Gastroesophageal sphincter (tissue), 4 donors: ENCODE results near the gene CACNA2D3. TPM values are rescaled to one million over a fixed set of nuclear protein-coding genes. Genes with fewer than 3 reads are reported as not detected.

ENCODE experiments used
- ATAC-seq: fragments of 150-250 bp; one replicate; pipeline ENCODE4 v1.9.1; 2016; ENCODE audit warnings: mild to moderate bottlenecking, moderate library complexity
- H3K27ac ChIP-seq, 4 donors: fragments of 200-600 bp; sonication (generic) in 3 of 4; 1 replicate in 3 of 4; 2 replicates in 1 of 4; pipeline ENCODE4 v1.5.1; 2016 to 2019
- H3K27me3 ChIP-seq: fragments of 200-600 bp; sonication (generic); one replicate; pipeline ENCODE4 v1.5.1; 2019
- H3K36me3 ChIP-seq, 2 donors: fragments of 200-600 bp; sonication (generic); one replicate each; pipeline ENCODE4 v1.5.1; 2019; ENCODE audit warnings: control low read depth in 1 of 2
- H3K4me1 ChIP-seq, 3 donors: fragments of 200-600 bp; sonication (generic); 1 replicate in 2 of 3; 2 replicates in 1 of 3; pipeline ENCODE4 v1.5.1; 2016 to 2019; ENCODE audit warnings: control low read depth in 2 of 3
- H3K4me3 ChIP-seq, 2 donors: fragments of 200-600 bp; sonication (generic); one replicate each; pipeline ENCODE4 v1.5.1; 2019; ENCODE audit warnings: mild to moderate bottlenecking in 1 of 2, moderate library complexity in 1 of 2
- H3K9me3 ChIP-seq, 3 donors: fragments of 200-600 bp; sonication (generic); one replicate each; pipeline ENCODE4 v1.5.1; 2017 to 2019; ENCODE audit warnings: control low read depth in 2 of 3
- EP300 ChIP-seq: sonication (generic); formaldehyde crosslinking; IDR thresholded peaks from one replicate; pipeline ENCODE4 v1.6.1; 2017; ENCODE audit warnings: antibody characterized with exemption, mild to moderate bottlenecking
- POLR2A ChIP-seq, 2 donors: fragments of 450-650 bp; IDR thresholded peaks; one replicate each; pipeline ENCODE4 v1.6.1; 2017; ENCODE audit warnings: antibody characterized with exemption in 2 of 2, mild to moderate bottlenecking in 2 of 2, moderate library complexity in 1 of 2
- POLR2AphosphoS5 ChIP-seq: sonication (generic); formaldehyde crosslinking; IDR thresholded peaks from one replicate; pipeline ENCODE4 v1.6.1; 2017; ENCODE audit warnings: antibody characterized with exemption
- WGBS, 2 donors: methylation state at CpG; one replicate each; pipeline ENCODE4 v1.1.5; 2018; ENCODE audit warnings: low coverage in 1 of 2; 5-methylcytosine and 5-hydroxymethylcytosine counted together
- total RNA-seq, 4 donors: library from RNA; depleted of rRNA; stranded (reverse); fragments of >200 nt; gene quantifications; one replicate each; pipeline ENCODE4 v1.1.0, GENCODE V29; 2016
- TF ChIP-seq, protein P1 (sequence below), 4 experiments: fragments of 200-600 bp in 2 of 4; fragments of 450-650 bp in 2 of 4; sonication (generic) in 1 of 4; IDR thresholded peaks; one replicate each; pipeline ENCODE4 v1.5.1; 2017 to 2019; ENCODE audit warnings: antibody characterized with exemption in 4 of 4, mild to moderate bottlenecking in 2 of 4, moderate library complexity in 2 of 4

CACNA2D3 gene
- total RNA-seq, 4 donors from 2014 or later: 0.94 to 6.5 (median 3.5) TPM

DNA sequence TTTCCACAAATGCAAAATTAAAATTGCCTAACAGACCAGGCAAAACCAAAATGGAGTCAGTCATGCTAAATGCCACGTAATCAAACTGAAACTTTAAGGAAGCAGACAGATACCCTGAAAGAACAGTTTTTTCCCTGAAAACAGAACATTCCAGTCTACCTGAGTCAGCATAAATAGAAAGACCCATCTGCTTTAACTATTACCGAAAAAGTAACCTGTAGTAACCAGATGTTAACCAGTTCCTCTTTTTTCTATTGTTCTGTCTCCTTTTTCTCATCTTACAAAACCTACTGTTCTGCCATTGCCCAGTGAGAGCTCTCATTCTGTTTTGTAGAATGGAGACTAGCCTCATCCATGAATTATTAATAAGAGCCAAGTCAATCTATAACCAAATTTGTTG lies 286.0 kb downstream of the CACNA2D3 start:
- no peak overlapping the region for H3K4me3 ChIP-seq
- 83 to 89% methylated on average over 2 of the region's 2 CpGs for WGBS, 2 donors
- H3K4me1 ChIP-seq: no peaks in the 10 kb centered on the region
- no peak overlapping the region for H3K27ac ChIP-seq
- TF ChIP-seq POLR2AphosphoS5: no peak
- no peak for TF ChIP-seq EP300
- TF ChIP-seq POLR2A (IDR thresholded peaks at IDR 0.05): no peak
- TF ChIP-seq, protein P1, sequence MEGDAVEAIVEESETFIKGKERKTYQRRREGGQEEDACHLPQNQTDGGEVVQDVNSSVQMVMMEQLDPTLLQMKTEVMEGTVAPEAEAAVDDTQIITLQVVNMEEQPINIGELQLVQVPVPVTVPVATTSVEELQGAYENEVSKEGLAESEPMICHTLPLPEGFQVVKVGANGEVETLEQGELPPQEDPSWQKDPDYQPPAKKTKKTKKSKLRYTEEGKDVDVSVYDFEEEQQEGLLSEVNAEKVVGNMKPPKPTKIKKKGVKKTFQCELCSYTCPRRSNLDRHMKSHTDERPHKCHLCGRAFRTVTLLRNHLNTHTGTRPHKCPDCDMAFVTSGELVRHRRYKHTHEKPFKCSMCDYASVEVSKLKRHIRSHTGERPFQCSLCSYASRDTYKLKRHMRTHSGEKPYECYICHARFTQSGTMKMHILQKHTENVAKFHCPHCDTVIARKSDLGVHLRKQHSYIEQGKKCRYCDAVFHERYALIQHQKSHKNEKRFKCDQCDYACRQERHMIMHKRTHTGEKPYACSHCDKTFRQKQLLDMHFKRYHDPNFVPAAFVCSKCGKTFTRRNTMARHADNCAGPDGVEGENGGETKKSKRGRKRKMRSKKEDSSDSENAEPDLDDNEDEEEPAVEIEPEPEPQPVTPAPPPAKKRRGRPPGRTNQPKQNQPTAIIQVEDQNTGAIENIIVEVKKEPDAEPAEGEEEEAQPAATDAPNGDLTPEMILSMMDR (IDR thresholded peaks at IDR 0.05): no peak
- ATAC-seq: no peak
- H3K9me3 ChIP-seq: no peaks in the 10 kb centered on the region
- no peaks in the 10 kb centered on the region for H3K36me3 ChIP-seq
- no peaks in the 10 kb centered on the region for H3K27me3 ChIP-seq

DNA sequence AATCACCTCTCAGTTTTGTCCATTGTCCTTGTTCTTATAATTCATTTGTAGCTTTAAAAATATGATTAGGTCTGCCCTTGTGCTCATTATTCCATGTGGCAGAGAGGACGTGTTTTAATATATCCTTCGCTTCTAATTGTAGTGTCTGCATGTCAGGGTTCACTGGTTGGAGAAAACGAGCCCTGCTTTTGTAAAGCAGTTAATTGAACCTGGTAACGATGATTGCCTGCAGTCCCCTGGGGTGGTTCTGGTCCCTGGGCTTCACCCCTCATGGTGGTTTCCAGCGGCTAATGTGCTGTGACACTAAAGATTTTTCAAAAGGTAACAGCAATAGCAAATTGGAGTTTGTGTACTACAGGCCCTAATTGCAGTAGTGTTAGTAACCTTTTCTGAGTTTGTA lies 299.6 kb downstream of the CACNA2D3 start:
- WGBS, 2 donors: 93% methylated on average over 4 to 5 of the region's 5 CpGs
- ATAC-seq: no peak
- no peak for TF ChIP-seq EP300
- no peak for TF ChIP-seq POLR2A (IDR thresholded peaks at IDR 0.05)
- TF ChIP-seq, protein P1 (IDR thresholded peaks at IDR 0.05): no peak
- no peak for TF ChIP-seq POLR2AphosphoS5
- no peaks in the 10 kb centered on the region for H3K36me3 ChIP-seq
- no peaks in the 10 kb centered on the region for H3K9me3 ChIP-seq
- no peaks in the 10 kb centered on the region for H3K27me3 ChIP-seq
- H3K27ac ChIP-seq: no peak overlapping the region
- no peak overlapping the region for H3K4me3 ChIP-seq
- no peaks in the 10 kb centered on the region for H3K4me1 ChIP-seq

DNA sequence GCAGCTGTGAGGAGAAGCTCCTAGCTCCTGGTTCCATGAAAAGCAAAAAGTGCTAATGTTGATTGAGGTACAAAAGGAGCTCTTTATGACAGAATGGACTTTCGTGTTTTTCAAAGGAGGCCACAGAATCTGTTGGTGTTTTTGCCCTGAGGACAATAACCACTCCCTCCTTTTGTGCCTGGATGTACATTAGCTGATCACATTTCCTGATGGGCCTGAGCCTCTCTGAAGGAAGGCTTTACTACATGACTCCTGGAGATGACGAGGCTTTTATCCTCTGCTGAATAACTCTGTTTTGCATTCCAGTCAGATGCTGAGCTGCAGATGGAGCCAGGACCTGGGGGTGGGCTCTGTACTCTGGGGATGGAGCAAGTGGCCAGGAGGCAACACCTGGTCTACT lies 301.9 kb downstream of the CACNA2D3 start:
- Histone ChIP-seq H3K4me3 (no peak overlapping the region), H3K36me3 (no peaks in the 10 kb centered on the region), H3K4me1 (no peaks in the 10 kb centered on the region), H3K27ac (no peak overlapping the region), H3K9me3 (no peaks in the 10 kb centered on the region), H3K27me3 (no peaks in the 10 kb centered on the region)
- TF ChIP-seq, protein P1 (IDR thresholded peaks at IDR 0.05): no peak
- no peak for TF ChIP-seq EP300
- WGBS, 2 donors: 60 to 75% methylated on average over 2 of the region's 2 CpGs
- ATAC-seq: no peak

DNA sequence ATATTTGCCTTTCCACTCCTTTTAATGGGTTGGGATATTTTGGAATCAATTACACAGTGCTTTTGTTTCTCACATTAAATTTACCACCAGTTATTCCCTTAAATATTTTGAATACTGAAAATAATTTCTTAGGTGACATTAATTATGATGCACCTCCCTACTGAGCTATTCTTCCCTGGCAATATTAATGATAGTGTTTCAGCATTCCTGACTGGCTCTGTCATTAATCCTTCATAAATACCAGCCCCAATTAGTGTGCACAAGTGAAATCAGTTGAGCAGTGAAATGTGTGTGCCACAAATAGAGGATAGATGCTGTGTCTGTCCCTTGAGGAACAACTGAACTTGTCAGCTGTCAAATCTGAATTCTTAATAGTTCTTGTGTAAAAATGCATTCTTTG lies 304.0 kb downstream of the CACNA2D3 start:
- Histone ChIP-seq H3K27ac (no peak overlapping the region), H3K4me3 (no peak overlapping the region), H3K9me3 (no peaks in the 10 kb centered on the region), H3K36me3 (no peaks in the 10 kb centered on the region), H3K4me1 (no peaks in the 10 kb centered on the region), H3K27me3 (no peaks in the 10 kb centered on the region)
- TF ChIP-seq POLR2AphosphoS5 (no peak), EP300 (no peak), POLR2A (IDR thresholded peaks at IDR 0.05) (no peak)
- TF ChIP-seq, protein P1 (IDR thresholded peaks at IDR 0.05): no peak
- ATAC-seq: no peak

DNA sequence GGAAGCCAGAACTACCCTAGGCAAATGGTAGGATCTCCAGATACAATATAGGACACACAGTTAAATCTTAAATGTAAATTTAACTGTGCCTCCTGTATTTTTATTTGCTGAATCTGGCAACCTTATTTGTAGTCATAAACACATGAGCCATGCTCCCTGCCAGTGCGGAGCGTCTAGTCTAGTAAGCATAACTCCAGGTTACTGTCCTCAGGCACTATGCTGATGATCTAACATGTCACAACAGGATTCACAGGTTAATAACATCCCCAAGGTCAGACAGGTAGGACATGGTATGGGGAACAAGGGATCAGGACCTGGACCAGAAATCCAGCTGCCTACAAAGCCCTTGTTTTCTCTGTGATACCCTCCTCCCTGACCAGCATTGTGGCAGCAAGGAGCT lies 305.1 kb downstream of the CACNA2D3 start:
- H3K27ac ChIP-seq: no peak overlapping the region
- ATAC-seq: no peak
- no peaks in the 10 kb centered on the region for H3K27me3 ChIP-seq
- TF ChIP-seq, protein P1 (IDR thresholded peaks at IDR 0.05): no peak
- TF ChIP-seq POLR2A (IDR thresholded peaks at IDR 0.05): no peak
- no peak for TF ChIP-seq POLR2AphosphoS5
- no peak for TF ChIP-seq EP300
- no peak overlapping the region for H3K4me3 ChIP-seq
- 56 to 100% methylated on average over 2 of the region's 2 CpGs for WGBS, 2 donors
- H3K36me3 ChIP-seq: no peaks in the 10 kb centered on the region
- H3K9me3 ChIP-seq: no peaks in the 10 kb centered on the region
- no peaks in the 10 kb centered on the region for H3K4me1 ChIP-seq
